Measurements from ENCODE around the gene ARAP1. TPM values are rescaled to one million over a fixed set of nuclear protein-coding genes. Genes with fewer than 3 reads are reported as not detected.

The ARAP1 gene
- polyA plus RNA-seq, 3 donors = 48.7 to 487 (median 79.0) TPM

DNA sequence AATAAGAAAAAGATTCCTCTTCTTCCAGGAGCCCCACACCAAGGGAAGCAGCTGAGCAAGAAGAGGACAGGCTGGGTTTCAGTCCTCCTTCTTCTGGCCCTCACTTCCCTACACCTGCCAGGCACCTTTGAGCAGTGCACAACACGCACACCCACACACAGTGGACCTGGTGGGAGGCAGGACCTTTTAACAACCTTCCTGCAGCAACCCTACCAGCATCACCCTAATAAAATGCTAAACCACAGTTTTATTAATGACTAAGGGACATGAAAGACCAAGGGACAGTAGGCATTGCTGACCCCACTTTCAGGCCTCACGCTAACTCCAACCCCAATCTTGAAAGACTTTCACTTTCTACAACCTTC lies 12.2 kb downstream of the ARAP1 start:
- peak overlapping the region; percentile 100 for H3K27ac Mint-ChIP-seq
- 83% methylated on average over 1 of the region's 2 CpGs for WGBS (ENCODE audit: insufficient coverage)
- intact Hi-C loops (cut with micrococcal nuclease) = no loop called here
- Histone ChIP-seq H3K27ac (ENCODE audit: low read depth in 1 of 2, low read length in 2 of 2) (peak overlapping the region; percentile 98 to 99), H3K9me3 (replicated peaks in 1 of 2; ENCODE audit: control insufficient read depth in 1 of 2, insufficient read depth in 1 of 2, low read length in 2 of 2) (no peaks in the 10 kb centered on the region), H4K20me1 (ENCODE audit: insufficient read depth, low read length) (peaks cover 11% of the 10 kb centered on the region), H3K4me3 (replicated peaks in 1 of 3; ENCODE audit: low read depth in 2 of 3, low read length in 3 of 3) (peak overlapping the region in 1 of 3 experiments; percentile 83), H2AFZ (ENCODE audit: insufficient read depth, low read depth, low read length, poor library complexity, severe bottlenecking) (no peak overlapping the region), H3K79me2 (ENCODE audit: insufficient read depth, low read length) (peaks cover 99% of the 10 kb centered on the region), H3K4me1 (ENCODE audit: control insufficient read depth in 1 of 2, insufficient read depth in 2 of 2, low read length in 2 of 2) (peaks cover 95 to 96% of the 10 kb centered on the region in 2 donors), H3K36me3 (replicated peaks in 1 of 2; ENCODE audit: control insufficient read depth in 1 of 2, insufficient read depth in 2 of 2, low read length in 2 of 2) (no peaks in the 10 kb centered on the region), H3K4me2 (replicated peaks; ENCODE audit: extremely low read depth, low read length, poor library complexity, severe bottlenecking) (peak overlapping the region; percentile 93), H3K9ac (ENCODE audit: insufficient read depth, low read length, poor library complexity, severe bottlenecking) (peak overlapping the region; percentile 97), H3K27me3 (ENCODE audit: control insufficient read depth in 2 of 2, insufficient read depth in 2 of 2, low read length in 2 of 2) (no peaks in the 10 kb centered on the region)
- H3K27me3 Mint-ChIP-seq (ENCODE audit: low read depth in 3 of 3) = peaks cover 0 to 4% (median 2%) of the 10 kb centered on the region in 3 donors
- H3K4me1 Mint-ChIP-seq = peaks cover 91% of the 10 kb centered on the region
- peaks cover 27 to 34% of the 10 kb centered on the region in 2 donors for H3K36me3 Mint-ChIP-seq
- DNase-seq = no peak
- H3K9me3 Mint-ChIP-seq = peaks cover 0 to 4% (median 0%) of the 10 kb centered on the region in 7 donors
- peak overlapping the region; percentile 97 to 99 for H3K4me3 Mint-ChIP-seq
- TF ChIP-seq, protein P1, sequence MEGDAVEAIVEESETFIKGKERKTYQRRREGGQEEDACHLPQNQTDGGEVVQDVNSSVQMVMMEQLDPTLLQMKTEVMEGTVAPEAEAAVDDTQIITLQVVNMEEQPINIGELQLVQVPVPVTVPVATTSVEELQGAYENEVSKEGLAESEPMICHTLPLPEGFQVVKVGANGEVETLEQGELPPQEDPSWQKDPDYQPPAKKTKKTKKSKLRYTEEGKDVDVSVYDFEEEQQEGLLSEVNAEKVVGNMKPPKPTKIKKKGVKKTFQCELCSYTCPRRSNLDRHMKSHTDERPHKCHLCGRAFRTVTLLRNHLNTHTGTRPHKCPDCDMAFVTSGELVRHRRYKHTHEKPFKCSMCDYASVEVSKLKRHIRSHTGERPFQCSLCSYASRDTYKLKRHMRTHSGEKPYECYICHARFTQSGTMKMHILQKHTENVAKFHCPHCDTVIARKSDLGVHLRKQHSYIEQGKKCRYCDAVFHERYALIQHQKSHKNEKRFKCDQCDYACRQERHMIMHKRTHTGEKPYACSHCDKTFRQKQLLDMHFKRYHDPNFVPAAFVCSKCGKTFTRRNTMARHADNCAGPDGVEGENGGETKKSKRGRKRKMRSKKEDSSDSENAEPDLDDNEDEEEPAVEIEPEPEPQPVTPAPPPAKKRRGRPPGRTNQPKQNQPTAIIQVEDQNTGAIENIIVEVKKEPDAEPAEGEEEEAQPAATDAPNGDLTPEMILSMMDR (IDR thresholded peaks at IDR 0.05) = no peak

DNA sequence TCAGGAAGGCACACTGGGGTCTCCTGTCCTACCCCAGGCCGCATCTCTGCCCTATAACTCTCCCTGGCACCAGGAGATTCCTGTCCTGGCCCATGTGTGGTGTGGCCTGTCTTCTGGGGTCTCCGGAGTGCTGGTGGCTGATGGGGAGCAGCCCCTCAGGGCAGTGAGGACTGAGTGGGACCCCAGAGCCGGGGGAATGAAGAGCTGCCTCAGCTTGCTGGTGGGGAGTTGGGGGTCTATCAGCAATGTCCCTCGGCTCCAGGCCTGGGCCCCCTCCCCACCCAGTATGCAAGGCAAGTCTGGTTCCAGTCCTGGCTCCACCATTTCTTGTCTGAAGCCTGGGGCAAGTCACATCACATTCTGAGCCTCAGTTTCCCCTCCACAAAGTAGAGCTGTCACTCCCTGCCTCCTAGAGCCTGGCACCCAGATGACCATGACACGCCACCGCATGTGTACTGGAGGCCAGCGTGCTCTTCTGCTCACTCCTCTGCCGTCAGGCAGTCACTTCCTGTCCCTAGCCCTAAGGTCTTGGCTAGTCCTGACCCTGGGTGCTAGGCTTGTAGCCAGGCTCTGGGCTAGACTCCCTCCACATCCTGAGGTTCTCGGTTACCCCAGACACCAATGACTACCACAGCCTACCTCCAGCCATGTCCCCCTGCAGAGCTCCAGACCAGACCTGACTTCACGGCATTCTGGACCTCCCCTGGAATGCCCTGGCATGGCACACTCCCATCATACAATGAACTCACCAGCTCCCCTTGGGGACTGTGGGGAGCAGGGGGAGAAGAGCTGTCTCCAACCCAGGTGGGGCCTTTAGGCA lies 12.8 kb downstream of the ARAP1 start:
- no peaks in the 10 kb centered on the region for H3K9me3 ChIP-seq (replicated peaks in 1 of 2; ENCODE audit: control insufficient read depth in 1 of 2, insufficient read depth in 1 of 2, low read length in 2 of 2)
- peak overlapping the region; percentile 98 to 99 for H3K27ac ChIP-seq (ENCODE audit: low read depth in 1 of 2, low read length in 2 of 2)
- H3K27me3 Mint-ChIP-seq (ENCODE audit: low read depth in 3 of 3) = peaks cover 0 to 4% (median 2%) of the 10 kb centered on the region in 3 donors
- peak overlapping the region; percentile 49 to 88 (median 83) for H3K4me3 ChIP-seq (replicated peaks in 1 of 3; ENCODE audit: low read depth in 2 of 3, low read length in 3 of 3)
- peak overlapping the region; percentile 93 for H3K4me2 ChIP-seq (replicated peaks; ENCODE audit: extremely low read depth, low read length, poor library complexity, severe bottlenecking)
- peaks cover 10% of the 10 kb centered on the region for H4K20me1 ChIP-seq (ENCODE audit: insufficient read depth, low read length)
- H3K4me3 Mint-ChIP-seq = peak overlapping the region; percentile 97 to 99
- H3K4me1 Mint-ChIP-seq = peaks cover 92% of the 10 kb centered on the region
- TF ChIP-seq, protein P1 (IDR thresholded peaks at IDR 0.05) = no peak
- no peaks in the 10 kb centered on the region for H3K27me3 ChIP-seq (ENCODE audit: control insufficient read depth in 2 of 2, insufficient read depth in 2 of 2, low read length in 2 of 2)
- no peak overlapping the region for H2AFZ ChIP-seq (ENCODE audit: insufficient read depth, low read depth, low read length, poor library complexity, severe bottlenecking)
- intact Hi-C loops (cut with micrococcal nuclease) = loop anchor here (2.0 to 5.0 kb wide), 3 partner anchors 53 to 75 kb away; partner anchors contain the start of genes ATG16L2 (in 2 of the 2) and STARD10 (in 1 of the 2)
- H3K36me3 ChIP-seq (replicated peaks in 1 of 2; ENCODE audit: control insufficient read depth in 1 of 2, insufficient read depth in 2 of 2, low read length in 2 of 2) = peaks cover under 1 to 2% of the 10 kb centered on the region in 2 donors
- DNase-seq = peak; percentile 73 to 83 (median 81)
- peaks cover 28 to 37% of the 10 kb centered on the region in 2 donors for H3K36me3 Mint-ChIP-seq
- H3K4me1 ChIP-seq (ENCODE audit: control insufficient read depth in 1 of 2, insufficient read depth in 2 of 2, low read length in 2 of 2) = peaks cover 96% of the 10 kb centered on the region in 2 donors
- H3K27ac Mint-ChIP-seq = peak overlapping the region; percentile 100
- H3K9me3 Mint-ChIP-seq = peaks cover 0 to 4% (median 0%) of the 10 kb centered on the region in 7 donors
- H3K9ac ChIP-seq (ENCODE audit: insufficient read depth, low read length, poor library complexity, severe bottlenecking) = peak overlapping the region; percentile 97
- WGBS (ENCODE audit: insufficient coverage) = 24% methylated on average over 6 of the region's 10 CpGs
- peaks cover 99% of the 10 kb centered on the region for H3K79me2 ChIP-seq (ENCODE audit: insufficient read depth, low read length)
